ENCODE data around the gene ABHD2.
"Not testable (repeated sequence)": the region's sequence is repeated elsewhere in the genome, so short reads cannot be mapped to it uniquely, and the experiment has no call there.

DNA sequence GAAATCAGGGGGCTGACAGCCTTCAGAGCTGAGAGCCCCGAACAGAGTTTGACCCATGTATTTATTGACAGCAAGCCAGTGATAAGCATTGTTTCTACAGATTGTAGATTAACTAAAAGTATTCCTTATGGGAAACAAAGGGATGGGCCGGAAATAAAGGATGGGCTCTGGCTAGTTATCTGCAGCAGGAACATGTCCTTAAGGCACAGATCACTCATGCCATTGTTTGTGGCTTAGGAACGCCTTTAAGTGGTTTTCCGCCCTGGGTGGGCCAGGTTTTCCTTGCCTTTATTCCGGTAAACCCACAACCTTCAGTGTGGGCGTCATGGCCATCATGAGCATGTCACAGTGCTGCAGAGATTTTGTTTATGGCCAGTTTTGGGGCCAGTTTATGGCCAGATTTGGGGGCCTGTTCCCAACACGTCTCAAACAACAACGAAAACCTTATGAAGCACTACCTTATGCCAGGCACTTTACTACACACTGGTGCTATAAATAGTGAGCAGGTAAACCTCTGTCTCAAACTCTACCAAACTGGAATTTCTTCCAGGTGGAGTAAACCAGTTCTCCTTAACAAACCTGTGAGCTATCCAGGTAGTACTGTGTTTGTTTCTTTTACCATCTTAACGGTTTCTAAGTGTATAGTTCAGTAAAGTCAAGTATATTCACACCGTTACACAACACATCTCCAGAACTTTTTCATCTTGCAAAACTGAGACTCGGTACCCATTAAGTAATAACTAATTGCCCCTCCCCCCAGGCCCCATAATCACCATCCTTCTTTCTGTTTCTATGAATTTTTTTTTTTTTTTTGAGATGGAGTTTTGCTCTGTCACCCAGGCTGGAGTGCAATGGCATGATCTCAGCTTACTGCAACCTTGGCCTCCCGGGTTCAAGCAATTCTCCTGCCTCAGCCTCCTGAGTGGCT, 151.9 kb downstream of the ABHD2 start:
- TF ChIP-seq, protein P1, sequence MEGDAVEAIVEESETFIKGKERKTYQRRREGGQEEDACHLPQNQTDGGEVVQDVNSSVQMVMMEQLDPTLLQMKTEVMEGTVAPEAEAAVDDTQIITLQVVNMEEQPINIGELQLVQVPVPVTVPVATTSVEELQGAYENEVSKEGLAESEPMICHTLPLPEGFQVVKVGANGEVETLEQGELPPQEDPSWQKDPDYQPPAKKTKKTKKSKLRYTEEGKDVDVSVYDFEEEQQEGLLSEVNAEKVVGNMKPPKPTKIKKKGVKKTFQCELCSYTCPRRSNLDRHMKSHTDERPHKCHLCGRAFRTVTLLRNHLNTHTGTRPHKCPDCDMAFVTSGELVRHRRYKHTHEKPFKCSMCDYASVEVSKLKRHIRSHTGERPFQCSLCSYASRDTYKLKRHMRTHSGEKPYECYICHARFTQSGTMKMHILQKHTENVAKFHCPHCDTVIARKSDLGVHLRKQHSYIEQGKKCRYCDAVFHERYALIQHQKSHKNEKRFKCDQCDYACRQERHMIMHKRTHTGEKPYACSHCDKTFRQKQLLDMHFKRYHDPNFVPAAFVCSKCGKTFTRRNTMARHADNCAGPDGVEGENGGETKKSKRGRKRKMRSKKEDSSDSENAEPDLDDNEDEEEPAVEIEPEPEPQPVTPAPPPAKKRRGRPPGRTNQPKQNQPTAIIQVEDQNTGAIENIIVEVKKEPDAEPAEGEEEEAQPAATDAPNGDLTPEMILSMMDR (conservative IDR thresholded peaks at IDR 0.05 in 1 of 2, IDR thresholded peaks at IDR 0.05 in 1 of 2; ENCODE audit: low read depth in 1 of 2, low read length in 2 of 2), result not testable (repeated sequence)
- TF ChIP-seq EZH2 (IDR thresholded peaks at IDR 0.05; ENCODE audit: low read length, missing control alignments), result not testable (repeated sequence)

Measured in fibroblast of lung (primary cell).